ENCODE measurements around the gene ECSCR.
A peak's percentile ranks its signal among the peaks of the same experiment; 100 is the strongest.

ECSCR gene

DNA sequence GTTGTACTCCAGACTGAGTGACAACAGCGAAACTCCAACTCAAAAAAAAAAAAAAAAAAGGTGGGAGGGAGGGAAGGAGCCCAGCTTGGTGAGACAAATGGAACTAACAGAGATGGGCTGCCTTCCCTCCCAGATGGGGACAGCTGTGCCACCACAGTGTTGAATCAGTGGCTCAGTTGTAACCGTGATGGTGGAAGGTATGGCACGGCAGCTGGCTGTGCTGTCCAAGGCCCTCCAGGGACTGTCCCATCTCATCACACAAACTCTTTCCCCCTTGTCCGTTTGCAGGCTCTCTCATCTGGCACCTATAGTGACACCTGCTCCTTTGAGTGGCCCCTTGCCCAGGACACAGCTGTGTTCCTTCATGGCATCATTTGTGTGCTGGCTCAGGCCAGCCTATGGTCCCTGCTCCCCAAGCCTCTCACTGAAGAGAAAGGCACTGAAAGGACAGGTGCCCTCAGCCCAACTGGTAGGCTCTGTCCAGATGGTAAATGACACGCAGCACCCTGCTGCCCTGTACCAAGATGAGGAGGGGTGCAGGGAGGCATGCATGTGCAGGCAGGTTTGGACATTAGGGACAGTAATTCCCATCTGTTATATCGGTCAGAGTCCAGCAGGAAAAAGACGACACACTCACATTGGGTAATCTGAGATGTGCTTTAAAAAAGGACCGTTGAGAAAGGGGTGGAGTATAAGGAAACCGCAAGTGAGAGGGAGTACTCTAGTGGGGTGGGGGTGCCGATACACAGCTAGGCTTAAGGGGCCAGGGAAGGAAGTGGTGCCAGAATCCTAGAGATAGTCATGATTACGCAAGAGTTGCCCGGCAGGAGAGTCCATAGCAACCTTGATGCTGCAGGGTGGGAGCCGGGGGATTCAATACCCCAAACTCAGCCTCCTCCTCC is 12.6 kb upstream of the ECSCR start:
- CTCF ChIA-PET: interaction anchor here (0.7 to 1.2 kb wide), 4 partner anchors 20 to 312 kb away, joined by 3 to 5 read pairs (median 4); no protein-coding TSS in a partner anchor
- TF ChIP-seq, protein P1, sequence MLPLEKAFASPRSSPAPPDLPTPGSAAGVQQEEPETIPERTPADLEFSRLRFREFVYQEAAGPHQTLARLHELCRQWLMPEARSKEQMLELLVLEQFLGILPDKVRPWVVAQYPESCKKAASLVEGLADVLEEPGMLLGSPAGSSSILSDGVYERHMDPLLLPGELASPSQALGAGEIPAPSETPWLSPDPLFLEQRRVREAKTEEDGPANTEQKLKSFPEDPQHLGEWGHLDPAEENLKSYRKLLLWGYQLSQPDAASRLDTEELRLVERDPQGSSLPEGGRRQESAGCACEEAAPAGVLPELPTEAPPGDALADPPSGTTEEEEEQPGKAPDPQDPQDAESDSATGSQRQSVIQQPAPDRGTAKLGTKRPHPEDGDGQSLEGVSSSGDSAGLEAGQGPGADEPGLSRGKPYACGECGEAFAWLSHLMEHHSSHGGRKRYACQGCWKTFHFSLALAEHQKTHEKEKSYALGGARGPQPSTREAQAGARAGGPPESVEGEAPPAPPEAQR (tag by site-specific recombination; IDR thresholded peaks at IDR 0.05): no peak
- TF ChIP-seq MEIS1 (CRISPR knock-in tag; IDR thresholded peaks at IDR 0.05; ENCODE audit: borderline replicate concordance): no peak
- TF ChIP-seq ZNF169 (tag by site-specific recombination; IDR thresholded peaks at IDR 0.05): no peak
- no peak for TF ChIP-seq ZNF223 (tag by site-specific recombination; IDR thresholded peaks at IDR 0.05)
- TF ChIP-seq ZNF600 (tag by site-specific recombination; IDR thresholded peaks at IDR 0.05): 0 out of 2 replicates have a peak, but pooled peaks have one; percentile 22
- no peak for TF ChIP-seq ZNF654 (tag by site-specific recombination; IDR thresholded peaks at IDR 0.05; ENCODE audit: low read depth)
- TF ChIP-seq ZNF157 (tag by site-specific recombination; IDR thresholded peaks at IDR 0.05): 0 out of 2 replicates have a peak, but pooled peaks have one; percentile 10
- TF ChIP-seq ZNF404 (tag by site-specific recombination; IDR thresholded peaks at IDR 0.05): no peak
- no peak for TF ChIP-seq ZFHX2 (tag by site-specific recombination; conservative IDR thresholded peaks at IDR 0.05)
- peak; percentile 61; the same call in 1 of the 2 replicates for TF ChIP-seq KLF1 (tag by site-specific recombination; IDR thresholded peaks at IDR 0.05)
- peak; percentile 25; the same call in 1 of the 2 replicates for TF ChIP-seq ZBTB17 (tag by site-specific recombination; IDR thresholded peaks at IDR 0.05)
- no peak for TF ChIP-seq ZNF660 (tag by site-specific recombination; IDR thresholded peaks at IDR 0.05)
- no peak for TF ChIP-seq ZNF292 (tag by site-specific recombination; IDR thresholded peaks at IDR 0.05; ENCODE audit: borderline replicate concordance, low read depth)
- no peak for TF ChIP-seq IKZF3 (tag by site-specific recombination; IDR thresholded peaks at IDR 0.05)
- TF ChIP-seq OSR2 (tag by site-specific recombination; IDR thresholded peaks at IDR 0.05): no peak
- TF ChIP-seq ZFP69B (tag by site-specific recombination; IDR thresholded peaks at IDR 0.05): no peak
- TF ChIP-seq ZNF785 (tag by site-specific recombination; IDR thresholded peaks at IDR 0.05): no peak
- peak; percentile 15; the same call in 1 of the 2 replicates for TF ChIP-seq ZIC2 (tag by site-specific recombination; IDR thresholded peaks at IDR 0.05)
- TF ChIP-seq, protein P2, sequence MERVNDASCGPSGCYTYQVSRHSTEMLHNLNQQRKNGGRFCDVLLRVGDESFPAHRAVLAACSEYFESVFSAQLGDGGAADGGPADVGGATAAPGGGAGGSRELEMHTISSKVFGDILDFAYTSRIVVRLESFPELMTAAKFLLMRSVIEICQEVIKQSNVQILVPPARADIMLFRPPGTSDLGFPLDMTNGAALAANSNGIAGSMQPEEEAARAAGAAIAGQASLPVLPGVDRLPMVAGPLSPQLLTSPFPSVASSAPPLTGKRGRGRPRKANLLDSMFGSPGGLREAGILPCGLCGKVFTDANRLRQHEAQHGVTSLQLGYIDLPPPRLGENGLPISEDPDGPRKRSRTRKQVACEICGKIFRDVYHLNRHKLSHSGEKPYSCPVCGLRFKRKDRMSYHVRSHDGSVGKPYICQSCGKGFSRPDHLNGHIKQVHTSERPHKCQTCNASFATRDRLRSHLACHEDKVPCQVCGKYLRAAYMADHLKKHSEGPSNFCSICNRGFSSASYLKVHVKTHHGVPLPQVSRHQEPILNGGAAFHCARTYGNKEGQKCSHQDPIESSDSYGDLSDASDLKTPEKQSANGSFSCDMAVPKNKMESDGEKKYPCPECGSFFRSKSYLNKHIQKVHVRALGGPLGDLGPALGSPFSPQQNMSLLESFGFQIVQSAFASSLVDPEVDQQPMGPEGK (tag by site-specific recombination; IDR thresholded peaks at IDR 0.05): 0 out of 2 replicates have a peak, but pooled peaks have one; percentile 39
- 0 out of 2 replicates have a peak, but pooled peaks have one; percentile 17 for TF ChIP-seq ZBTB48 (tag by site-specific recombination; IDR thresholded peaks at IDR 0.05)
- TF ChIP-seq, protein P3, sequence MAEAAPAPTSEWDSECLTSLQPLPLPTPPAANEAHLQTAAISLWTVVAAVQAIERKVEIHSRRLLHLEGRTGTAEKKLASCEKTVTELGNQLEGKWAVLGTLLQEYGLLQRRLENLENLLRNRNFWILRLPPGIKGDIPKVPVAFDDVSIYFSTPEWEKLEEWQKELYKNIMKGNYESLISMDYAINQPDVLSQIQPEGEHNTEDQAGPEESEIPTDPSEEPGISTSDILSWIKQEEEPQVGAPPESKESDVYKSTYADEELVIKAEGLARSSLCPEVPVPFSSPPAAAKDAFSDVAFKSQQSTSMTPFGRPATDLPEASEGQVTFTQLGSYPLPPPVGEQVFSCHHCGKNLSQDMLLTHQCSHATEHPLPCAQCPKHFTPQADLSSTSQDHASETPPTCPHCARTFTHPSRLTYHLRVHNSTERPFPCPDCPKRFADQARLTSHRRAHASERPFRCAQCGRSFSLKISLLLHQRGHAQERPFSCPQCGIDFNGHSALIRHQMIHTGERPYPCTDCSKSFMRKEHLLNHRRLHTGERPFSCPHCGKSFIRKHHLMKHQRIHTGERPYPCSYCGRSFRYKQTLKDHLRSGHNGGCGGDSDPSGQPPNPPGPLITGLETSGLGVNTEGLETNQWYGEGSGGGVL (tag by site-specific recombination; IDR thresholded peaks at IDR 0.05): no peak
- TF ChIP-seq, protein P4, sequence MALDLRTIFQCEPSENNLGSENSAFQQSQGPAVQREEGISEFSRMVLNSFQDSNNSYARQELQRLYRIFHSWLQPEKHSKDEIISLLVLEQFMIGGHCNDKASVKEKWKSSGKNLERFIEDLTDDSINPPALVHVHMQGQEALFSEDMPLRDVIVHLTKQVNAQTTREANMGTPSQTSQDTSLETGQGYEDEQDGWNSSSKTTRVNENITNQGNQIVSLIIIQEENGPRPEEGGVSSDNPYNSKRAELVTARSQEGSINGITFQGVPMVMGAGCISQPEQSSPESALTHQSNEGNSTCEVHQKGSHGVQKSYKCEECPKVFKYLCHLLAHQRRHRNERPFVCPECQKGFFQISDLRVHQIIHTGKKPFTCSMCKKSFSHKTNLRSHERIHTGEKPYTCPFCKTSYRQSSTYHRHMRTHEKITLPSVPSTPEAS (tag by site-specific recombination; IDR thresholded peaks at IDR 0.05): no peak
- Histone ChIP-seq H3K9me3 (ENCODE audit: control insufficient read depth, insufficient read depth, low read depth, low read length) (no peaks in the 10 kb centered on the region), H3K4me1 (ENCODE audit: control insufficient read depth, insufficient read depth, low read length) (no peaks in the 10 kb centered on the region), H3K36me3 (ENCODE audit: control insufficient read depth in 2 of 2, insufficient read depth in 1 of 2, low read length in 2 of 2) (peaks cover 8 to 42% of the 10 kb centered on the region in 2 experiments; a peak in 2 of 3 replicates), H3K4me3 (ENCODE audit: low read depth, low read length) (no peak overlapping the region), H3K27ac (ENCODE audit: extremely low read depth, low read depth, low read length) (no peak overlapping the region)
- POLR2A ChIA-PET: interaction anchor here (0.7 kb wide), 1 partner anchor 36 kb away, joined by 4 read pairs; the partner anchor contains the start of gene DNAJC18
